Adipocyte (in vitro differentiated cells): ENCODE data around the gene ZMYND11.

ENCODE experiments used
- DNase-seq: peaks from one replicate; pipeline ENCODE4 v3.0.0-alpha.2; 2015; ENCODE audit warnings: low read depth
- H3K27me3 ChIP-seq: replicated peaks from 2 replicates; pipeline ENCODE4 v1.7.0; 2013; ENCODE audit warnings: mild to moderate bottlenecking, low read length, moderate library complexity; ENCODE audit not compliant: control insufficient read depth, insufficient read depth
- H3K36me3 ChIP-seq: 2 replicates; pipeline ENCODE4 v1.7.0; 2013; ENCODE audit warnings: low read length, mild to moderate bottlenecking, moderate library complexity; ENCODE audit not compliant: control insufficient read depth, insufficient read depth, severe bottlenecking
- H3K4me1 ChIP-seq: 2 replicates; pipeline ENCODE4 v1.7.0; 2013; ENCODE audit warnings: mild to moderate bottlenecking, low read length, moderate library complexity; ENCODE audit not compliant: control insufficient read depth, insufficient read depth
- H3K4me3 ChIP-seq: 2 replicates; pipeline ENCODE4 v1.7.0; 2013; ENCODE audit warnings: mild to moderate bottlenecking, low read length, moderate library complexity
- H3K9ac ChIP-seq: 2 replicates; pipeline ENCODE4 v1.7.0; 2013; ENCODE audit warnings: mild to moderate bottlenecking, low read length, moderate library complexity
- H3K9me3 ChIP-seq: 2 replicates; pipeline ENCODE4 v1.7.0; 2013; ENCODE audit warnings: mild to moderate bottlenecking, low read length, moderate library complexity; ENCODE audit not compliant: control insufficient read depth

The ZMYND11 gene

GRCh38 chr10:230758-231157 is 95.5 kb downstream of the ZMYND11 start:
- Histone ChIP-seq H3K36me3 (peaks cover 9% of the 10 kb centered on the region), H3K27me3 (no peaks in the 10 kb centered on the region), H3K9me3 (no peaks in the 10 kb centered on the region), H3K9ac (no peak overlapping the region), H3K4me3 (no peak overlapping the region), H3K4me1 (peaks cover 23% of the 10 kb centered on the region)
- peak; percentile 2 for DNase-seq

GRCh38 chr10:232061-232460 is 96.8 kb downstream of the ZMYND11 start:
- DNase-seq = no peak
- Histone ChIP-seq H3K9ac (no peak overlapping the region), H3K27me3 (no peaks in the 10 kb centered on the region), H3K36me3 (peaks cover 14% of the 10 kb centered on the region), H3K4me3 (no peak overlapping the region), H3K4me1 (peaks cover 15% of the 10 kb centered on the region), H3K9me3 (no peaks in the 10 kb centered on the region)

- Histone ChIP-seq H3K9ac (no peak overlapping the region), H3K27me3 (no peaks in the 10 kb centered on the region), H3K4me1 (peaks cover 7% of the 10 kb centered on the region), H3K9me3 (no peaks in the 10 kb centered on the region), H3K4me3 (no peak overlapping the region), H3K36me3 (peaks cover 20% of the 10 kb centered on the region)
- no peak for DNase-seq
These were observed 97.6 kb downstream of the ZMYND11 start for GRCh38 chr10:232878-233277.

GRCh38 chr10:234708-235406 is 99.6 kb downstream of the ZMYND11 start:
- no peak overlapping the region for H3K9ac ChIP-seq
- peaks cover 31% of the 10 kb centered on the region for H3K36me3 ChIP-seq
- H3K4me1 ChIP-seq = peaks cover 6% of the 10 kb centered on the region
- no peaks in the 10 kb centered on the region for H3K9me3 ChIP-seq
- DNase-seq = no peak
- H3K4me3 ChIP-seq = no peak overlapping the region
- no peaks in the 10 kb centered on the region for H3K27me3 ChIP-seq

- Histone ChIP-seq H3K27me3 (no peaks in the 10 kb centered on the region), H3K9ac (no peak overlapping the region), H3K4me3 (no peak overlapping the region), H3K36me3 (peaks cover 40% of the 10 kb centered on the region), H3K9me3 (no peaks in the 10 kb centered on the region), H3K4me1 (peaks cover 9% of the 10 kb centered on the region)
- no peak for DNase-seq
These were observed 100.7 kb downstream of the ZMYND11 start for GRCh38 chr10:235915-236314.

- no peak overlapping the region for H3K4me3 ChIP-seq
- no peaks in the 10 kb centered on the region for H3K27me3 ChIP-seq
- H3K4me1 ChIP-seq = peaks cover 23% of the 10 kb centered on the region
- DNase-seq = no peak
- peaks cover 40% of the 10 kb centered on the region for H3K36me3 ChIP-seq
- H3K9ac ChIP-seq = no peak overlapping the region
- H3K9me3 ChIP-seq = no peaks in the 10 kb centered on the region
These were observed 103.9 kb downstream of the ZMYND11 start for GRCh38 chr10:239109-239508.

- Histone ChIP-seq H3K36me3 (peaks cover 59% of the 10 kb centered on the region), H3K9ac (no peak overlapping the region), H3K4me3 (no peak overlapping the region), H3K9me3 (no peaks in the 10 kb centered on the region), H3K27me3 (no peaks in the 10 kb centered on the region), H3K4me1 (peaks cover 18% of the 10 kb centered on the region)
- no peak for DNase-seq
These were observed 106.2 kb downstream of the ZMYND11 start for GRCh38 chr10:241451-241850.

- Histone ChIP-seq H3K36me3 (peaks cover 59% of the 10 kb centered on the region), H3K4me3 (no peak overlapping the region)
These were observed 106.8 kb downstream of the ZMYND11 start for GRCh38 chr10:241966-242643.

GRCh38 chr10:244227-244626 is 109.0 kb downstream of the ZMYND11 start:
- Histone ChIP-seq H3K27me3 (no peaks in the 10 kb centered on the region), H3K36me3 (peaks cover 69% of the 10 kb centered on the region), H3K4me3 (no peak overlapping the region), H3K9ac (no peak overlapping the region), H3K9me3 (no peaks in the 10 kb centered on the region), H3K4me1 (peaks cover 18% of the 10 kb centered on the region)
- no peak for DNase-seq

More at GRCh38 chr10:241966-242643, 106.8 kb downstream of the ZMYND11 start:
- H3K4me1 ChIP-seq = peaks cover 18% of the 10 kb centered on the region
- H3K27me3 ChIP-seq = no peaks in the 10 kb centered on the region
- no peaks in the 10 kb centered on the region for H3K9me3 ChIP-seq
- H3K9ac ChIP-seq = no peak overlapping the region
- DNase-seq = no peak

GRCh38 chr10:246431-246830 is 111.2 kb downstream of the ZMYND11 start:
- Histone ChIP-seq H3K27me3 (no peaks in the 10 kb centered on the region), H3K4me3 (no peak overlapping the region), H3K36me3 (peaks cover 77% of the 10 kb centered on the region), H3K9me3 (no peaks in the 10 kb centered on the region), H3K4me1 (peaks cover 9% of the 10 kb centered on the region), H3K9ac (no peak overlapping the region)
- no peak for DNase-seq

- no peak for DNase-seq
- no peaks in the 10 kb centered on the region for H3K9me3 ChIP-seq
- no peak overlapping the region for H3K9ac ChIP-seq
- no peaks in the 10 kb centered on the region for H3K4me1 ChIP-seq
- H3K27me3 ChIP-seq = no peaks in the 10 kb centered on the region
- H3K36me3 ChIP-seq = peaks cover 87% of the 10 kb centered on the region
- no peak overlapping the region for H3K4me3 ChIP-seq
These were observed 112.2 kb downstream of the ZMYND11 start for GRCh38 chr10:247480-247879.
